ENCODE data around the gene AHCYL1. TPM values are rescaled to one million over a fixed set of nuclear protein-coding genes. Genes with fewer than 3 reads are reported as not detected.

The AHCYL1 gene
- total and polyA plus RNA-seq, 8 donors = 29.8 to 85.5 (median 50.1) TPM

DNA sequence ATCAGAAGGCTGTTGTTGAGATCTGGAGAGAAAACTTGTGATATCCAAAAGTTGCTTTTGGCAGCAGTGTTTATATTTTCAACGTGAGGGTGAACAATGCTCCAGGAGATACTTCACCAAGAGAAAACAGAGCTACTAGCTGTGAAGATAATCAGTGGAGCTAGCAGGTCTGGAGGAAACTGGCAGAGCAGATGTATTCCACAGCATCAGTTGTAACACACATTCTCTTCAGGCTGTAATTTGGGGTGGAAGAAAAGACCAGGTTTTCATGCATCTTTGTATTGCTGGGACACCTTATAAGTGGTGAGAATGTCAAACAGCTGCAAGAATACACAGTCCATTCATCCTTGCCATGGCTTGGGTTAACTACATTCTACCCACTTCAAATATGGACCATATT, 22.0 kb downstream of the AHCYL1 start:
- Histone ChIP-seq H3K9me3 (no peaks in the 10 kb centered on the region), H3K4me3 (no peak overlapping the region), H3K36me3 (peaks cover 0 to 17% (median 5%) of the 10 kb centered on the region in 3 donors), H3K27ac (no peak overlapping the region), H3K27me3 (no peaks in the 10 kb centered on the region), H3K4me1 (peaks cover 29 to 49% (median 30%) of the 10 kb centered on the region in 3 donors)
- no peak for ATAC-seq
- intact Hi-C loops (cut with DNase I) = no loop called here
- no peak for FAIRE-seq
- TF ChIP-seq, protein P1, sequence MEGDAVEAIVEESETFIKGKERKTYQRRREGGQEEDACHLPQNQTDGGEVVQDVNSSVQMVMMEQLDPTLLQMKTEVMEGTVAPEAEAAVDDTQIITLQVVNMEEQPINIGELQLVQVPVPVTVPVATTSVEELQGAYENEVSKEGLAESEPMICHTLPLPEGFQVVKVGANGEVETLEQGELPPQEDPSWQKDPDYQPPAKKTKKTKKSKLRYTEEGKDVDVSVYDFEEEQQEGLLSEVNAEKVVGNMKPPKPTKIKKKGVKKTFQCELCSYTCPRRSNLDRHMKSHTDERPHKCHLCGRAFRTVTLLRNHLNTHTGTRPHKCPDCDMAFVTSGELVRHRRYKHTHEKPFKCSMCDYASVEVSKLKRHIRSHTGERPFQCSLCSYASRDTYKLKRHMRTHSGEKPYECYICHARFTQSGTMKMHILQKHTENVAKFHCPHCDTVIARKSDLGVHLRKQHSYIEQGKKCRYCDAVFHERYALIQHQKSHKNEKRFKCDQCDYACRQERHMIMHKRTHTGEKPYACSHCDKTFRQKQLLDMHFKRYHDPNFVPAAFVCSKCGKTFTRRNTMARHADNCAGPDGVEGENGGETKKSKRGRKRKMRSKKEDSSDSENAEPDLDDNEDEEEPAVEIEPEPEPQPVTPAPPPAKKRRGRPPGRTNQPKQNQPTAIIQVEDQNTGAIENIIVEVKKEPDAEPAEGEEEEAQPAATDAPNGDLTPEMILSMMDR (IDR thresholded peaks at IDR 0.05) = no peak
- DNase-seq = no peak
- WGBS, 2 donors = 15 to 16% methylated on average over 1 of the region's 1 CpG

DNA sequence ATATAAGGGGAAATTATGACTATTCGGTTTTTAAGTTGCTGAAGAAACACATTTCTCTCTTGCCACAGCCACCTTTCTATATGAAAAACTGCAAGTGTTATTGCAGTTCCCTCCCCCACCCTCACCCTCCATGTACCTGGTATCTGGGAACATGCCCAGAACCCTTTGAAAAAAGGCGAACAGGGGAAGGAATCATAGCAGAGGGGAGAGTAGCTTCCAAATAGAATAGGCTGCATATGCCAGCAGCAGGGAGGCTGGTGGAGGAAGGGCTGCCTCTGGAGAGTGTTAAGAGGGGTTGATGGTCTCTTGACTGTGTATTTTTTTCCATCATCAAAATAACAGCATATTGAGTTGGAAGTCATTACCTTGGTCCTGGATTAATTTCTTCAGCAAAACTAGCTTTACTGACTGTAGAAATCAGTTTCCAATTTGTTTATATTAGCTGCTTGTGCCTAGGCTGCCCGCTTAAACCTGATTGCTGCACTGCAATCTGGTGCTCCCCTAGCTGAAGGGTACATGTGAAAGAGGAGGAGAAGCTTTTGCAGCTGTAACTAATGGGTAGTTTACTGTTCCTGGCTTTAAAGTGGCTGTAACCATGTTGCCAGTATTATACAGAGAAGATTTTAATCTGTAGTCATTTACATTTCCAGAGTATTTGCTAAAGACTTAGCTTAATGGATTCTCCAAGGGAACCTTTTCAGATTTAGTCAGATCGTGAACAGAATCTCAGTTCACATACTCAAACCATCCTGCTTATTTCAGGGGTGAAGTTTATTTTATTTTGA, 22.7 kb downstream of the AHCYL1 start:
- TF ChIP-seq, protein P1 (IDR thresholded peaks at IDR 0.05) = no peak
- 52 to 53% methylated on average over 4 of the region's 4 CpGs for WGBS, 2 donors
- ATAC-seq (peak in 2 of 4 donors; percentile 2 to 11), FAIRE-seq (no peak), DNase-seq (no peak)
- intact Hi-C loops (cut with DNase I) = no loop called here
- Histone ChIP-seq H3K4me3 (no peak overlapping the region), H3K4me1 (peaks cover 29 to 49% (median 30%) of the 10 kb centered on the region in 3 donors), H3K9me3 (no peaks in the 10 kb centered on the region), H3K27me3 (no peaks in the 10 kb centered on the region), H3K36me3 (peaks cover under 1 to 21% (median 10%) of the 10 kb centered on the region in 3 donors), H3K27ac (no peak overlapping the region)

DNA sequence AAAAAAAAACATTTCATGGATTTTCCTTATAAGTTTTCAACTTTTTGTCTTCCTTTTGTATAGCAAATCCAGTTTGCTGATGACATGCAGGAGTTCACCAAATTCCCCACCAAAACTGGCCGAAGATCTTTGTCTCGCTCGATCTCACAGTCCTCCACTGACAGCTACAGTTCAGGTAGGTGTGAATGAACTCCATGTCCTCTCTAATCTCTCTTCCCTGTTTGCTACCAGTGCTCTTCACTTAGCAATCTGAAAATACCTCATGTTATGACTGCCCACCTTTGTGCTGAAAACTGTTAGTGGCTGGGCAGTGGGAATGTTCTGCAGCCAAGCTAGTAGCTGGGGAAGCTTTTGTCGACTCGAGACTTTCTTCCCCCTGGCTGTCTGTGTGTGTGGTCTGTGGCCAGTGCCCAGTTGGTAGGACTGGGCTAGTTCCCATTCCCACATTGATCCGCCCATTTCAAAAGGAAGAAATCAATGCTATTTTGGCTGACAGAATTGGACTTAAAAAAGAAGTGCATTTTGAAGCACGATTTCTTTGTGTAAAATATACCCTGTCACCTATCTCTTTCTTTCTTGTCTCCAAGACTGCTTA, 24.5 kb downstream of the AHCYL1 start:
- Histone ChIP-seq H3K36me3 (peaks cover 5 to 38% (median 23%) of the 10 kb centered on the region in 3 donors), H3K4me3 (no peak overlapping the region), H3K27me3 (no peaks in the 10 kb centered on the region), H3K27ac (no peak overlapping the region), H3K4me1 (peaks cover 14 to 34% (median 19%) of the 10 kb centered on the region in 3 donors), H3K9me3 (no peaks in the 10 kb centered on the region)
- TF ChIP-seq, protein P1 (IDR thresholded peaks at IDR 0.05) = no peak
- ATAC-seq (peak in 1 of 4 donors; percentile 12), FAIRE-seq (no peak), DNase-seq (no peak)
- intact Hi-C loops (cut with DNase I) = no loop called here
- WGBS, 2 donors = 62 to 71% methylated on average over 7 of the region's 7 CpGs

DNA sequence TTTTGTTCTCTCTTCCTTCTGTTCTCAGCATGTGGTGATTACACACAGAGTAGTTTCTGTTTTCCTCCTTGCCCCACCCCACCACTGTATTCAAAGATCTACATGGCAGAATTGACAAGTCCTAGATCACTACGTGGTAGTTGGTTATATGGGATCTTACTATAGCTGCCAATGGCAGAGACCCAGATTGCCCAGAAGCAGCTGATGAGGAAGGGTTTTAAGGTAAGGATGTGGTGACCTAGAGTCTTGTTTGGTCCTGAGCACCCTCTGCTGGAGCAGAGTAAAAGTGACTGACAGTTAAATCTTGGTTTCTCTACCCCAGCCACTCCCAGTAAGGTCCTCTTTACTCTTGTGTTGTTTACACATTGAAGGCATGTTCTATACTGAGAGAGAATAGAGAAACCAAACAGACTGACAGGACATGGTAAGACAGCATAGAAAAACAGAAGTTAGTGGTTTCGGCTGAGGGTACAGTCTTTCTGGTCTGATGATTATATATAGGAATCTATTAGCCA, 27.0 kb downstream of the AHCYL1 start:
- Histone ChIP-seq H3K9me3 (no peaks in the 10 kb centered on the region), H3K27ac (no peak overlapping the region), H3K27me3 (no peaks in the 10 kb centered on the region), H3K4me3 (no peak overlapping the region), H3K4me1 (peaks cover 0 to 16% (median 0%) of the 10 kb centered on the region in 3 donors), H3K36me3 (peaks cover 12 to 62% (median 45%) of the 10 kb centered on the region in 3 donors)
- ATAC-seq (peak in 3 of 4 donors; percentile 81 to 91 (median 83)), FAIRE-seq (no peak), DNase-seq (no peak)
- 46 to 50% methylated on average over 2 of the region's 2 CpGs for WGBS, 2 donors
- TF ChIP-seq, protein P1 (IDR thresholded peaks at IDR 0.05) = peak in 3 of 4 donors; percentile 8 to 24 (median 22)
- intact Hi-C loops (cut with DNase I) = no loop called here
